Gastroesophageal sphincter (tissue), 2 donors: Measurements from ENCODE around the gene STXBP1.

Source experiments
- EP300 ChIP-seq: sonication (generic); formaldehyde crosslinking; IDR thresholded peaks from one replicate; pipeline ENCODE4 v1.6.1; 2017; ENCODE audit warnings: antibody characterized with exemption, mild to moderate bottlenecking
- POLR2A ChIP-seq, 2 donors: fragments of 450-650 bp; IDR thresholded peaks; one replicate each; pipeline ENCODE4 v1.6.1; 2017; ENCODE audit warnings: antibody characterized with exemption in 2 of 2, mild to moderate bottlenecking in 2 of 2, moderate library complexity in 1 of 2

GRCh38 chr9:127735530-127736185, 123.6 kb downstream of the STXBP1 start:
- no peak for TF ChIP-seq EP300
- no peak for TF ChIP-seq POLR2A (IDR thresholded peaks at IDR 0.05)
